Measurements from ENCODE around the gene CFAP410. TPM values are rescaled to one million over a fixed set of nuclear protein-coding genes. Genes with fewer than 3 reads are reported as not detected.

The CFAP410 gene
- total RNA-seq (2014; rRNA removed) = 15.7 and 19.0 TPM in 2 replicates
- polyA plus RNA-seq (2012) = 16.1 TPM

- peak; percentile 90 for DNase-seq (ENCODE audit: low read depth)
Measured at GRCh38 chr21:44338971-44339910, at the start of gene CFAP410. CFAP410 (minus strand) TSS chr21:44339390; CDS start chr21:44339194, 196 bp downstream.

GRCh38 chr21:44384968-44385367 lies 45.8 kb upstream of the CFAP410 start:
- DNase-seq (ENCODE audit: low read depth) = no peak

- DNase-seq (ENCODE audit: low read depth) = no peak
Measured at GRCh38 chr21:44383216-44383615, 44.0 kb upstream of the CFAP410 start.

- no peak for DNase-seq (ENCODE audit: low read depth)
Measured at GRCh38 chr21:44382536-44382935, 43.3 kb upstream of the CFAP410 start.

- DNase-seq (ENCODE audit: low read depth) = no peak
Measured at GRCh38 chr21:44381874-44382273, 42.7 kb upstream of the CFAP410 start.

- DNase-seq (ENCODE audit: low read depth) = no peak
Measured at GRCh38 chr21:44380876-44381275, 41.7 kb upstream of the CFAP410 start.

- DNase-seq (ENCODE audit: low read depth) = no peak
Measured at GRCh38 chr21:44379991-44380865, 41.0 kb upstream of the CFAP410 start.

GRCh38 chr21:44379515-44379848 lies 40.3 kb upstream of the CFAP410 start:
- no peak for DNase-seq (ENCODE audit: low read depth)

- no peak for DNase-seq (ENCODE audit: low read depth)
Measured at GRCh38 chr21:44378646-44379514, 39.7 kb upstream of the CFAP410 start.

GRCh38 chr21:44377922-44378645 lies 38.9 kb upstream of the CFAP410 start:
- no peak for DNase-seq (ENCODE audit: low read depth)

- DNase-seq (ENCODE audit: low read depth) = no peak
Measured at GRCh38 chr21:44377201-44377921, 38.2 kb upstream of the CFAP410 start.

GRCh38 chr21:44376606-44377005 lies 37.4 kb upstream of the CFAP410 start:
- no peak for DNase-seq (ENCODE audit: low read depth)

GRCh38 chr21:44375761-44376241 lies 36.6 kb upstream of the CFAP410 start:
- DNase-seq (ENCODE audit: low read depth) = no peak

- no peak for DNase-seq (ENCODE audit: low read depth)
Measured at GRCh38 chr21:44375281-44375651, 36.1 kb upstream of the CFAP410 start.

- DNase-seq (ENCODE audit: low read depth) = no peak
Measured at GRCh38 chr21:44374601-44375280, 35.6 kb upstream of the CFAP410 start.

GRCh38 chr21:44372616-44373015 lies 33.4 kb upstream of the CFAP410 start:
- no peak for DNase-seq (ENCODE audit: low read depth)

GRCh38 chr21:44371596-44371995 lies 32.4 kb upstream of the CFAP410 start:
- DNase-seq (ENCODE audit: low read depth) = no peak

- no peak for DNase-seq (ENCODE audit: low read depth)
Measured at GRCh38 chr21:44370786-44371410, 31.7 kb upstream of the CFAP410 start.
